Coronary artery (tissue), 2 donors: ENCODE data around the gene ZCCHC10.
A peak's percentile ranks its signal among the peaks of the same experiment; 100 is the strongest.

Experiments used
- DNase-seq: peaks from one replicate; pipeline ENCODE4 v3.0.0-alpha.2; 2017; ENCODE audit warnings: low spot score
- H3K27ac ChIP-seq, 2 donors: fragments of 200-600 bp; sonication (generic); one replicate each; pipeline ENCODE4 v1.5.1; 2016 to 2019
- H3K4me3 ChIP-seq: fragments of 200-600 bp; sonication (generic); 2 replicates; pipeline ENCODE4 v1.5.1; 2016; ENCODE audit warnings: mild to moderate bottlenecking, moderate library complexity
- CTCF ChIP-seq: fragments of 200-600 bp; sonication (generic); IDR thresholded peaks from one replicate; pipeline ENCODE4 v1.5.1; 2019; ENCODE audit warnings: antibody characterized with exemption

ZCCHC10 gene

DNA sequence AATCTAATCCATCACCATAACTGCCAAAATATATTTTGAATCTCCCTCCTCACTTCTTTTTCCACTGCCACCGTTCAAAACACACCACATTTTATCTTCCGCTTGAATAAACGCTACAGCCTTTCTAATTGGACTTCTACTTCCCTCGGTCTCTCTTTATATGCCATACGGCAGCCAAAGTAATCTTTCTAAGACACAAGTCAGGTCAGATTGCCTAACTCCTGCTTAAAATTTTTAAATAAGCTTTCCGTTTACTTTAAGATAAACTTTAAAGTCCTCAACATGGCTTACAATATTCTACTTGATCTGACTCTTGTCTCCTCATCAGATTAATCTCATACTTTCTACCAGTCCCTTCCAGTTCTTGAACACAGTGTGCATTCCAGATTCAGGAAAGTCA is 72.6 kb downstream of the ZCCHC10 start:
- Histone ChIP-seq H3K27ac (peak overlapping the region; percentile 46 to 72), H3K4me3 (peak overlapping the region; percentile 23)
- DNase-seq = no peak
- no peak for TF ChIP-seq CTCF

- no peak for TF ChIP-seq CTCF
Observed at GRCh38 chr5:132952829-132953228, 73.5 kb downstream of the ZCCHC10 start.

DNA sequence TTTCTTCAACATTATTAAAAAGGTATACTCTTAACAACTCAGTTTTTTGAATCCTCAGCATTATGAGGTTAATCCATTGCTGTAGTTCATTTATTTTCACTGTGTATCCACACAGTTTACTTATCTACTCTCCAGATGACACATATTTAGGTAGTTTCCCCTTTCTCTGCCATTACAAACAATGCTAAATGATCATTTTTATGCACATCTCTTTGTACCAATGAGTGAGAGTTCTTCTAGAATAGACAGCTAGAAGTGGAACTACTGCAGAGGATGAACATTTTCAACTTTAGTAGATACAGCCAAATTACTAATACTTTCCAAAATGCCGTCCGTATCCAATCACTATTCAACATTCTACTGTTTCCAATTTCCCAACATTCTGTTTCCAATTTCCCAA is 74.5 kb downstream of the ZCCHC10 start:
- Histone ChIP-seq H3K4me3 (no peak overlapping the region), H3K27ac (no peak overlapping the region)
- no peak for TF ChIP-seq CTCF
- DNase-seq = no peak

More at GRCh38 chr5:132952829-132953228, 73.5 kb downstream of the ZCCHC10 start:
- no peak for DNase-seq
- Histone ChIP-seq H3K4me3 (no peak overlapping the region), H3K27ac (no peak overlapping the region)

DNA sequence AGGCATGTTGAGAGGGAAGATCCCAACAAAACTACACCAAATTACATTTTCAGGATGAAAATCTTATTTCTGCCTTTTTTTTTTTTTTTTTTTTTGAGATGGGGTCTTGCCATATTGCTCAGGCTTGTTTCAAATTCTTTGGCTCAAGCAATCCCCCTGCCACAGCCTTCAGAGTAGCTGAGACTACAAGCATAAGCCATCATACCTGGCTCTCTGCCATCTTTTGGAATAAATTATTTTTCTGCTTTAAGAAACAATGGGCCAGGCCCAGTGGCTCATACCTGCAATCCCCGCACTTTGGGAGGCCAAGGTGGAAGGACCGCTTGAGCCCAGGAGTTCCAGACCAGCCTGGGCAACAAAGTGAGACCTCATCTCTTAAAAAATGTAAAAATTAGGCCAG is 77.2 kb downstream of the ZCCHC10 start:
- DNase-seq = no peak
- Histone ChIP-seq H3K27ac (no peak overlapping the region), H3K4me3 (no peak overlapping the region)
- no peak for TF ChIP-seq CTCF

- H3K27ac ChIP-seq = no peak overlapping the region
- no peak overlapping the region for H3K4me3 ChIP-seq
- DNase-seq = no peak
- TF ChIP-seq CTCF = no peak
Observed at GRCh38 chr5:132947671-132948070, 78.7 kb downstream of the ZCCHC10 start.
